ENCODE data around the gene MECP2. TPM values are rescaled to one million over a fixed set of nuclear protein-coding genes. Genes with fewer than 3 reads are reported as not detected.
"Not testable (repeated sequence)": the region's sequence is repeated elsewhere in the genome, so short reads cannot be mapped to it uniquely, and the experiment has no call there.

The MECP2 gene
- total RNA-seq, 2 donors from 2014 or later = 57.0 to 113 TPM

GRCh38 chrX:153984351-153985178 is 113.0 kb downstream of the MECP2 start:
- ATAC-seq (ENCODE audit: insufficient number of reproducible peaks, low FRiP score, low read depth) = no peak
- H3K27ac ChIP-seq = peak overlapping the region in 1 of 2 donors; percentile 63

GRCh38 chrX:153983321-153983801 is 114.2 kb downstream of the MECP2 start:
- ATAC-seq (ENCODE audit: insufficient number of reproducible peaks, low FRiP score, low read depth) (no peak), DNase-seq (ENCODE audit: low spot score) (no peak)
- Histone ChIP-seq H3K4me3 (no peak overlapping the region), H3K9me3 (no peaks in the 10 kb centered on the region), H3K36me3 (no peaks in the 10 kb centered on the region), H3K27me3 (replicated peaks; ENCODE audit: insufficient read depth) (no peaks in the 10 kb centered on the region), H3K4me1 (ENCODE audit: control insufficient read depth in 1 of 2, low read depth in 2 of 2) (peaks cover 0 to 6% of the 10 kb centered on the region in 2 donors), H3K27ac (no peak overlapping the region)
- TF ChIP-seq CTCF (IDR thresholded peaks at IDR 0.05) = no peak

More at GRCh38 chrX:153984351-153985178, 113.0 kb downstream of the MECP2 start:
- no peaks in the 10 kb centered on the region for H3K9me3 ChIP-seq
- no peaks in the 10 kb centered on the region for H3K27me3 ChIP-seq (replicated peaks; ENCODE audit: insufficient read depth)
- no peaks in the 10 kb centered on the region for H3K36me3 ChIP-seq
- peaks cover 0 to 6% of the 10 kb centered on the region in 2 donors for H3K4me1 ChIP-seq (ENCODE audit: control insufficient read depth in 1 of 2, low read depth in 2 of 2)
- H3K4me3 ChIP-seq = no peak overlapping the region
- no peak for DNase-seq (ENCODE audit: low spot score)
- no peak for TF ChIP-seq CTCF (IDR thresholded peaks at IDR 0.05)

- no peaks in the 10 kb centered on the region for H3K27me3 ChIP-seq (replicated peaks; ENCODE audit: insufficient read depth)
- H3K9me3 ChIP-seq = no peaks in the 10 kb centered on the region
- H3K27ac ChIP-seq = no peak overlapping the region
- peaks cover 0 to 6% of the 10 kb centered on the region in 2 donors for H3K4me1 ChIP-seq (ENCODE audit: control insufficient read depth in 1 of 2, low read depth in 2 of 2)
- no peak for TF ChIP-seq CTCF (IDR thresholded peaks at IDR 0.05)
- H3K4me3 ChIP-seq = no peak overlapping the region
- no peak for ATAC-seq (ENCODE audit: insufficient number of reproducible peaks, low FRiP score, low read depth)
- no peak for DNase-seq (ENCODE audit: low spot score)
- no peaks in the 10 kb centered on the region for H3K36me3 ChIP-seq
These were observed 115.6 kb downstream of the MECP2 start for GRCh38 chrX:153981771-153982533.

- no peak overlapping the region for H3K4me3 ChIP-seq
- no peaks in the 10 kb centered on the region for H3K27me3 ChIP-seq (replicated peaks; ENCODE audit: insufficient read depth)
- no peak for TF ChIP-seq CTCF (IDR thresholded peaks at IDR 0.05)
- H3K27ac ChIP-seq = no peak overlapping the region
- peaks cover 0 to 6% of the 10 kb centered on the region in 2 donors for H3K4me1 ChIP-seq (ENCODE audit: control insufficient read depth in 1 of 2, low read depth in 2 of 2)
- DNase-seq (ENCODE audit: low spot score) = no peak
- H3K9me3 ChIP-seq = no peaks in the 10 kb centered on the region
- ATAC-seq (ENCODE audit: insufficient number of reproducible peaks, low FRiP score, low read depth) = no peak
- no peaks in the 10 kb centered on the region for H3K36me3 ChIP-seq
These were observed 116.3 kb downstream of the MECP2 start for GRCh38 chrX:153981231-153981630.

GRCh38 chrX:153980394-153980793 is 117.1 kb downstream of the MECP2 start:
- not testable (repeated sequence) for H3K27ac ChIP-seq; H3K27me3 ChIP-seq (replicated peaks; ENCODE audit: insufficient read depth); ATAC-seq (ENCODE audit: insufficient number of reproducible peaks, low FRiP score, low read depth); H3K9me3 ChIP-seq; H3K36me3 ChIP-seq; H3K4me1 ChIP-seq (ENCODE audit: control insufficient read depth in 1 of 2, low read depth in 2 of 2); H3K4me3 ChIP-seq; DNase-seq (ENCODE audit: low spot score)
